ENCODE data around the gene TMEM91. TPM values are rescaled to one million over a fixed set of nuclear protein-coding genes. Genes with fewer than 3 reads are reported as not detected.

TMEM91 gene
- total RNA-seq, 1 experiment from 2014 or later = 5.3 TPM

DNA sequence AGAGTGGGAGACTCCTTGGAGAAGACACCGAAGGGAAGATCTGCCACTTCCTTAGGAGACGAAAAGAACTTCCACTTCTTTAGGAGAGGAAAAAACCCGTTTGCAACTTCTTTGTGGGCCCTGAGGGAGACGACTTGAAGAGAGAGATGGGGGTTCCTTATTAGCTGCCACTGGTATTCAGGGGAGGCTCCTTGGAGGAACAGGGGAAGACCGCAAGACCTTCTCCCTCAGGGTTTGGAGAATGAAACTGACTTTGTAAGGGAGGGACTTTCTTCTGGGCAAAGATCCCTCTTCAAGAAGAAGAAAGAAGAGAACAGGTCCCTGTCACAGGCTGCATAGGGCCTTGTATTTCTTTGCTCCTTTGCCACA lies 21.7 kb downstream of the TMEM91 start:
- no peaks in the 10 kb centered on the region for H3K27me3 Mint-ChIP-seq (ENCODE audit: low read depth)
- ChIA-PET CTCF (interaction anchor here (1.0 kb wide), 1 partner anchor 10 kb away, joined by 3 read pairs; no protein-coding TSS in a partner anchor), POLR2A (interaction anchor here (0.6 to 1.1 kb wide), 2 partner anchors 34 to 41 kb away, joined by 3 read pairs; partner anchors contain the start of gene B9D2)
- H3K9me3 Mint-ChIP-seq = no peaks in the 10 kb centered on the region
- peaks cover 22% of the 10 kb centered on the region for H3K4me1 Mint-ChIP-seq
- DNase-seq (ENCODE audit: low spot score) (no peak), ATAC-seq (no peak)
- H3K4me3 Mint-ChIP-seq = peak overlapping the region; percentile 100
- no peak for TF ChIP-seq ZNF219 (CRISPR knock-in tag; IDR thresholded peaks at IDR 0.05; ENCODE audit: borderline replicate concordance)
- TF ChIP-seq SMAD4 (CRISPR knock-in tag; IDR thresholded peaks at IDR 0.05) = no peak
- TF ChIP-seq ZNF121 (CRISPR knock-in tag; IDR thresholded peaks at IDR 0.05) = no peak
- no peak for TF ChIP-seq ZNF138 (CRISPR knock-in tag; conservative IDR thresholded peaks at IDR 0.05)
- TF ChIP-seq, protein P1, sequence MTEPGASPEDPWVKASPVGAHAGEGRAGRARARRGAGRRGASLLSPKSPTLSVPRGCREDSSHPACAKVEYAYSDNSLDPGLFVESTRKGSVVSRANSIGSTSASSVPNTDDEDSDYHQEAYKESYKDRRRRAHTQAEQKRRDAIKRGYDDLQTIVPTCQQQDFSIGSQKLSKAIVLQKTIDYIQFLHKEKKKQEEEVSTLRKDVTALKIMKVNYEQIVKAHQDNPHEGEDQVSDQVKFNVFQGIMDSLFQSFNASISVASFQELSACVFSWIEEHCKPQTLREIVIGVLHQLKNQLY (CRISPR knock-in tag; IDR thresholded peaks at IDR 0.05) = no peak
- no peak for TF ChIP-seq EMX1 (CRISPR knock-in tag; IDR thresholded peaks at IDR 0.05)
- no peak for TF ChIP-seq FOXJ3 (CRISPR knock-in tag; IDR thresholded peaks at IDR 0.05; ENCODE audit: borderline replicate concordance)
- TF ChIP-seq JAZF1 (CRISPR knock-in tag; IDR thresholded peaks at IDR 0.05) = no peak
- no peak for TF ChIP-seq RELA (CRISPR knock-in tag; IDR thresholded peaks at IDR 0.05; ENCODE audit: borderline replicate concordance)
- no peak for TF ChIP-seq TCF7 (CRISPR knock-in tag; IDR thresholded peaks at IDR 0.05; ENCODE audit: low read depth)
- no peak for TF ChIP-seq ELF4 (CRISPR knock-in tag; IDR thresholded peaks at IDR 0.05; ENCODE audit: low read depth)
- H3K36me3 Mint-ChIP-seq = no peaks in the 10 kb centered on the region
- peak overlapping the region; percentile 100 for H3K27ac Mint-ChIP-seq

DNA sequence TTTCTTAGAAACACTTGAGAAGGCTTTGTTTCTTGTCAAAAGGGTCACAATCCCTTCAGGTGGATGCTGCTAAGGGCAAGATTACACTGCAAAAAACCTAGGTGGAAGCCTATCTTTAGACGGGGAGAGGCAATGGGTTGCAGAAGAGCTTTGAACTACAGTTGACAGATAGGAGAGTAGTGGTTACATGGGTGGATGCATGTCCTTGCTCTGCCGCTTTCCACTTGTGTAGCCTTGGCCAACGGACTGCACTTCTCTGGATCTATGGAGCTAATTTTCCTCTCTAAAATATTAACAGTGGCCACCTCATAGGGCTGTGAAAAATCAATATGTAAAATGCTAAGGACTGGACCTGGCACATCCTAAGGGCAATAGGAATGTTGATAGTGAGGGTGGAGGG lies 22.3 kb downstream of the TMEM91 start:
- TF ChIP-seq MXD4 (CRISPR knock-in tag; IDR thresholded peaks at IDR 0.05; ENCODE audit: borderline replicate concordance) = no peak
- TF ChIP-seq, protein P2, sequence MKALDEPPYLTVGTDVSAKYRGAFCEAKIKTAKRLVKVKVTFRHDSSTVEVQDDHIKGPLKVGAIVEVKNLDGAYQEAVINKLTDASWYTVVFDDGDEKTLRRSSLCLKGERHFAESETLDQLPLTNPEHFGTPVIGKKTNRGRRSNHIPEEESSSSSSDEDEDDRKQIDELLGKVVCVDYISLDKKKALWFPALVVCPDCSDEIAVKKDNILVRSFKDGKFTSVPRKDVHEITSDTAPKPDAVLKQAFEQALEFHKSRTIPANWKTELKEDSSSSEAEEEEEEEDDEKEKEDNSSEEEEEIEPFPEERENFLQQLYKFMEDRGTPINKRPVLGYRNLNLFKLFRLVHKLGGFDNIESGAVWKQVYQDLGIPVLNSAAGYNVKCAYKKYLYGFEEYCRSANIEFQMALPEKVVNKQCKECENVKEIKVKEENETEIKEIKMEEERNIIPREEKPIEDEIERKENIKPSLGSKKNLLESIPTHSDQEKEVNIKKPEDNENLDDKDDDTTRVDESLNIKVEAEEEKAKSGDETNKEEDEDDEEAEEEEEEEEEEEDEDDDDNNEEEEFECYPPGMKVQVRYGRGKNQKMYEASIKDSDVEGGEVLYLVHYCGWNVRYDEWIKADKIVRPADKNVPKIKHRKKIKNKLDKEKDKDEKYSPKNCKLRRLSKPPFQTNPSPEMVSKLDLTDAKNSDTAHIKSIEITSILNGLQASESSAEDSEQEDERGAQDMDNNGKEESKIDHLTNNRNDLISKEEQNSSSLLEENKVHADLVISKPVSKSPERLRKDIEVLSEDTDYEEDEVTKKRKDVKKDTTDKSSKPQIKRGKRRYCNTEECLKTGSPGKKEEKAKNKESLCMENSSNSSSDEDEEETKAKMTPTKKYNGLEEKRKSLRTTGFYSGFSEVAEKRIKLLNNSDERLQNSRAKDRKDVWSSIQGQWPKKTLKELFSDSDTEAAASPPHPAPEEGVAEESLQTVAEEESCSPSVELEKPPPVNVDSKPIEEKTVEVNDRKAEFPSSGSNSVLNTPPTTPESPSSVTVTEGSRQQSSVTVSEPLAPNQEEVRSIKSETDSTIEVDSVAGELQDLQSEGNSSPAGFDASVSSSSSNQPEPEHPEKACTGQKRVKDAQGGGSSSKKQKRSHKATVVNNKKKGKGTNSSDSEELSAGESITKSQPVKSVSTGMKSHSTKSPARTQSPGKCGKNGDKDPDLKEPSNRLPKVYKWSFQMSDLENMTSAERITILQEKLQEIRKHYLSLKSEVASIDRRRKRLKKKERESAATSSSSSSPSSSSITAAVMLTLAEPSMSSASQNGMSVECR (CRISPR knock-in tag; IDR thresholded peaks at IDR 0.05; ENCODE audit: borderline replicate concordance) = no peak
- TF ChIP-seq OVOL2 (CRISPR knock-in tag; IDR thresholded peaks at IDR 0.05; ENCODE audit: borderline replicate concordance) = no peak
- TF ChIP-seq FOXK1 (CRISPR knock-in tag; IDR thresholded peaks at IDR 0.05) = no peak
- TF ChIP-seq ZNF138 (CRISPR knock-in tag; conservative IDR thresholded peaks at IDR 0.05) = no peak
- no peak for TF ChIP-seq NR2C2 (CRISPR knock-in tag; IDR thresholded peaks at IDR 0.05)
- TF ChIP-seq, protein P3, sequence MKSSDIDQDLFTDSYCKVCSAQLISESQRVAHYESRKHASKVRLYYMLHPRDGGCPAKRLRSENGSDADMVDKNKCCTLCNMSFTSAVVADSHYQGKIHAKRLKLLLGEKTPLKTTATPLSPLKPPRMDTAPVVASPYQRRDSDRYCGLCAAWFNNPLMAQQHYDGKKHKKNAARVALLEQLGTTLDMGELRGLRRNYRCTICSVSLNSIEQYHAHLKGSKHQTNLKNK (CRISPR knock-in tag; IDR thresholded peaks at IDR 0.05) = no peak
- TF ChIP-seq, protein P4, sequence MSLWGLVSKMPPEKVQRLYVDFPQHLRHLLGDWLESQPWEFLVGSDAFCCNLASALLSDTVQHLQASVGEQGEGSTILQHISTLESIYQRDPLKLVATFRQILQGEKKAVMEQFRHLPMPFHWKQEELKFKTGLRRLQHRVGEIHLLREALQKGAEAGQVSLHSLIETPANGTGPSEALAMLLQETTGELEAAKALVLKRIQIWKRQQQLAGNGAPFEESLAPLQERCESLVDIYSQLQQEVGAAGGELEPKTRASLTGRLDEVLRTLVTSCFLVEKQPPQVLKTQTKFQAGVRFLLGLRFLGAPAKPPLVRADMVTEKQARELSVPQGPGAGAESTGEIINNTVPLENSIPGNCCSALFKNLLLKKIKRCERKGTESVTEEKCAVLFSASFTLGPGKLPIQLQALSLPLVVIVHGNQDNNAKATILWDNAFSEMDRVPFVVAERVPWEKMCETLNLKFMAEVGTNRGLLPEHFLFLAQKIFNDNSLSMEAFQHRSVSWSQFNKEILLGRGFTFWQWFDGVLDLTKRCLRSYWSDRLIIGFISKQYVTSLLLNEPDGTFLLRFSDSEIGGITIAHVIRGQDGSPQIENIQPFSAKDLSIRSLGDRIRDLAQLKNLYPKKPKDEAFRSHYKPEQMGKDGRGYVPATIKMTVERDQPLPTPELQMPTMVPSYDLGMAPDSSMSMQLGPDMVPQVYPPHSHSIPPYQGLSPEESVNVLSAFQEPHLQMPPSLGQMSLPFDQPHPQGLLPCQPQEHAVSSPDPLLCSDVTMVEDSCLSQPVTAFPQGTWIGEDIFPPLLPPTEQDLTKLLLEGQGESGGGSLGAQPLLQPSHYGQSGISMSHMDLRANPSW (CRISPR knock-in tag; conservative IDR thresholded peaks at IDR 0.05; ENCODE audit: low read depth) = no peak
- TF ChIP-seq, protein P5, sequence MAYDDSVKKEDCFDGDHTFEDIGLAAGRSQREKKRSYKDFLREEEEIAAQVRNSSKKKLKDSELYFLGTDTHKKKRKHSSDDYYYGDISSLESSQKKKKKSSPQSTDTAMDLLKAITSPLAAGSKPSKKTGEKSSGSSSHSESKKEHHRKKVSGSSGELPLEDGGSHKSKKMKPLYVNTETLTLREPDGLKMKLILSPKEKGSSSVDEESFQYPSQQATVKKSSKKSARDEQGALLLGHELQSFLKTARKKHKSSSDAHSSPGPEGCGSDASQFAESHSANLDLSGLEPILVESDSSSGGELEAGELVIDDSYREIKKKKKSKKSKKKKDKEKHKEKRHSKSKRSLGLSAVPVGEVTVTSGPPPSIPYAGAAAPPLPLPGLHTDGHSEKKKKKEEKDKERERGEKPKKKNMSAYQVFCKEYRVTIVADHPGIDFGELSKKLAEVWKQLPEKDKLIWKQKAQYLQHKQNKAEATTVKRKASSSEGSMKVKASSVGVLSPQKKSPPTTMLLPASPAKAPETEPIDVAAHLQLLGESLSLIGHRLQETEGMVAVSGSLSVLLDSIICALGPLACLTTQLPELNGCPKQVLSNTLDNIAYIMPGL (CRISPR knock-in tag; IDR thresholded peaks at IDR 0.05) = no peak
- no peaks in the 10 kb centered on the region for H3K36me3 Mint-ChIP-seq
- no peak for DNase-seq (ENCODE audit: low spot score)
- H3K9me3 Mint-ChIP-seq = no peaks in the 10 kb centered on the region
- peak overlapping the region; percentile 100 for H3K27ac Mint-ChIP-seq
- ATAC-seq = no peak
- POLR2A ChIA-PET = interaction anchor here (0.6 to 1.1 kb wide), 3 partner anchors 28 to 41 kb away, joined by 3 to 9 read pairs (median 3); partner anchors contain the start of genes B3GNT8 and B9D2
- CTCF ChIA-PET = interaction anchor here (1.0 kb wide), 1 partner anchor 10 kb away, joined by 3 read pairs; no protein-coding TSS in a partner anchor
- H3K4me3 Mint-ChIP-seq = peak overlapping the region; percentile 100
- H3K4me1 Mint-ChIP-seq = peaks cover 22% of the 10 kb centered on the region
- no peaks in the 10 kb centered on the region for H3K27me3 Mint-ChIP-seq (ENCODE audit: low read depth)

Measured in WTC11 (cell line).